Measurements from ENCODE around the gene HUWE1. TPM values are rescaled to one million over a fixed set of nuclear protein-coding genes. Genes with fewer than 3 reads are reported as not detected.
"Not testable (repeated sequence)": the region's sequence is repeated elsewhere in the genome, so short reads cannot be mapped to it uniquely, and the experiment has no call there.

Gene HUWE1
- 461 and 485 TPM in 2 replicates for total RNA-seq

- Mint-ChIP-seq H3K4me1 (peaks cover 14% of the 10 kb centered on the region), H3K27me3 (no peaks in the 10 kb centered on the region), H3K4me3 (peak within 1 kb of the TSS; percentile 97), H3K9me3 (no peaks in the 10 kb centered on the region), H3K27ac (peak within 1 kb of the TSS; percentile 97), H3K36me3 (ENCODE audit: low read depth) (peaks cover 27% of the 10 kb centered on the region)
- DNase-seq, result peak; percentile 96
- intact Hi-C loops (cut with micrococcal nuclease), result loop anchor here (1.0 to 10.0 kb wide), 4 partner anchors 46 to 948 kb away; partner anchors contain the start of gene TSR2
Measured at GRCh38 chrX:53686151-53686885, at the start of gene HUWE1. TSS of gene HUWE1 (minus strand) at chrX:53686719. CDS start at chrX:53654107, 32,612 bp downstream.

- intact Hi-C loops (cut with micrococcal nuclease), result loop anchor here (1.0 kb wide), 2 partner anchors 17 to 46 kb away; partner anchors contain the start of gene HUWE1
- Mint-ChIP-seq H3K9me3 (peaks cover 6% of the 10 kb centered on the region), H3K27me3 (no peaks in the 10 kb centered on the region), H3K4me1 (peaks cover 31% of the 10 kb centered on the region), H3K36me3 (ENCODE audit: low read depth) (peaks cover 24% of the 10 kb centered on the region), H3K4me3 (peak overlapping the region; percentile 73), H3K27ac (peak overlapping the region; percentile 94)
- no peak for DNase-seq
Measured at GRCh38 chrX:53732797-53733196, 46.3 kb upstream of the HUWE1 start.

GRCh38 chrX:53729751-53730150 lies 43.2 kb upstream of the HUWE1 start:
- Mint-ChIP-seq H3K27me3 (no peaks in the 10 kb centered on the region), H3K4me3 (no peak overlapping the region), H3K4me1 (peaks cover 31% of the 10 kb centered on the region), H3K27ac (no peak overlapping the region), H3K36me3 (ENCODE audit: low read depth) (peaks cover 9% of the 10 kb centered on the region), H3K9me3 (no peaks in the 10 kb centered on the region)
- intact Hi-C loops (cut with micrococcal nuclease), result no loop called here
- no peak for DNase-seq

GRCh38 chrX:53728506-53728905 lies 42.0 kb upstream of the HUWE1 start:
- H3K27ac Mint-ChIP-seq, result peak overlapping the region; percentile 72
- H3K4me3 Mint-ChIP-seq, result no peak overlapping the region
- intact Hi-C loops (cut with micrococcal nuclease), result no loop called here
- no peaks in the 10 kb centered on the region for H3K9me3 Mint-ChIP-seq
- peaks cover 5% of the 10 kb centered on the region for H3K36me3 Mint-ChIP-seq (ENCODE audit: low read depth)
- peaks cover 23% of the 10 kb centered on the region for H3K4me1 Mint-ChIP-seq
- no peaks in the 10 kb centered on the region for H3K27me3 Mint-ChIP-seq
- DNase-seq, result no peak

- no peak overlapping the region for H3K4me3 Mint-ChIP-seq
- peaks cover 3% of the 10 kb centered on the region for H3K36me3 Mint-ChIP-seq (ENCODE audit: low read depth)
- no peaks in the 10 kb centered on the region for H3K9me3 Mint-ChIP-seq
- peaks cover 13% of the 10 kb centered on the region for H3K4me1 Mint-ChIP-seq
- intact Hi-C loops (cut with micrococcal nuclease), result no loop called here
- no peak overlapping the region for H3K27ac Mint-ChIP-seq
- no peak for DNase-seq
- no peaks in the 10 kb centered on the region for H3K27me3 Mint-ChIP-seq
Measured at GRCh38 chrX:53724872-53725271, 38.4 kb upstream of the HUWE1 start.

GRCh38 chrX:53723381-53723780 lies 36.9 kb upstream of the HUWE1 start:
- DNase-seq, result no peak
- no peaks in the 10 kb centered on the region for H3K27me3 Mint-ChIP-seq
- H3K4me1 Mint-ChIP-seq, result peaks cover 16% of the 10 kb centered on the region
- H3K4me3 Mint-ChIP-seq, result no peak overlapping the region
- intact Hi-C loops (cut with micrococcal nuclease), result no loop called here
- H3K27ac Mint-ChIP-seq, result no peak overlapping the region
- H3K9me3 Mint-ChIP-seq, result no peaks in the 10 kb centered on the region
- H3K36me3 Mint-ChIP-seq (ENCODE audit: low read depth), result peaks cover 7% of the 10 kb centered on the region

- intact Hi-C loops (cut with micrococcal nuclease); H3K27me3 Mint-ChIP-seq: not testable (repeated sequence)
Measured at GRCh38 chrX:53721610-53722009, 35.1 kb upstream of the HUWE1 start.

GRCh38 chrX:53719666-53720065 lies 33.1 kb upstream of the HUWE1 start:
- Mint-ChIP-seq H3K4me3 (peak overlapping the region; percentile 32), H3K27ac (peak overlapping the region; percentile 54), H3K4me1 (peaks cover 30% of the 10 kb centered on the region)
- H3K27me3 Mint-ChIP-seq; H3K36me3 Mint-ChIP-seq (ENCODE audit: low read depth); H3K9me3 Mint-ChIP-seq; DNase-seq: not testable (repeated sequence)
- intact Hi-C loops (cut with micrococcal nuclease), result loop anchor here (5.0 kb wide), 2 partner anchors 98 to 113 kb away; no protein-coding TSS in a partner anchor

More at GRCh38 chrX:53721610-53722009, 35.1 kb upstream of the HUWE1 start:
- not testable (repeated sequence) for H3K27ac Mint-ChIP-seq; DNase-seq; H3K9me3 Mint-ChIP-seq; H3K4me3 Mint-ChIP-seq; H3K36me3 Mint-ChIP-seq (ENCODE audit: low read depth)
- peaks cover 19% of the 10 kb centered on the region for H3K4me1 Mint-ChIP-seq

- Mint-ChIP-seq H3K4me1 (peaks cover 39% of the 10 kb centered on the region), H3K9me3 (no peaks in the 10 kb centered on the region), H3K27ac (peak overlapping the region; percentile 94), H3K36me3 (ENCODE audit: low read depth) (peaks cover 14% of the 10 kb centered on the region), H3K27me3 (no peaks in the 10 kb centered on the region), H3K4me3 (peak overlapping the region; percentile 80)
- intact Hi-C loops (cut with micrococcal nuclease), result loop anchor here (1.0 to 5.0 kb wide), 3 partner anchors 9 to 114 kb away; no protein-coding TSS in a partner anchor
- no peak for DNase-seq
Measured at GRCh38 chrX:53718073-53718472, 31.6 kb upstream of the HUWE1 start.

GRCh38 chrX:53717205-53717604 lies 30.7 kb upstream of the HUWE1 start:
- H3K4me3 Mint-ChIP-seq, result peak overlapping the region; percentile 85
- peak; percentile 60 for DNase-seq
- H3K27ac Mint-ChIP-seq, result peak overlapping the region; percentile 99
- H3K9me3 Mint-ChIP-seq, result no peaks in the 10 kb centered on the region
- peaks cover 39% of the 10 kb centered on the region for H3K4me1 Mint-ChIP-seq
- peaks cover 14% of the 10 kb centered on the region for H3K36me3 Mint-ChIP-seq (ENCODE audit: low read depth)
- H3K27me3 Mint-ChIP-seq, result no peaks in the 10 kb centered on the region
- intact Hi-C loops (cut with micrococcal nuclease), result loop anchor here (5.0 kb wide), 2 partner anchors 100 to 115 kb away; no protein-coding TSS in a partner anchor

- Mint-ChIP-seq H3K4me3 (peak overlapping the region; percentile 85), H3K9me3 (no peaks in the 10 kb centered on the region), H3K4me1 (peaks cover 39% of the 10 kb centered on the region), H3K36me3 (ENCODE audit: low read depth) (peaks cover 16% of the 10 kb centered on the region), H3K27me3 (no peaks in the 10 kb centered on the region), H3K27ac (peak overlapping the region; percentile 99)
- DNase-seq, result peak; percentile 86
- intact Hi-C loops (cut with micrococcal nuclease), result loop anchor here (5.0 kb wide), 2 partner anchors 101 to 116 kb away; no protein-coding TSS in a partner anchor
Measured at GRCh38 chrX:53716328-53717088, 30.0 kb upstream of the HUWE1 start.

GRCh38 chrX:53715346-53715924 lies 28.9 kb upstream of the HUWE1 start:
- Mint-ChIP-seq H3K4me1 (peaks cover 41% of the 10 kb centered on the region), H3K27ac (peak overlapping the region; percentile 99), H3K36me3 (ENCODE audit: low read depth) (peaks cover 24% of the 10 kb centered on the region), H3K4me3 (peak overlapping the region; percentile 85), H3K9me3 (no peaks in the 10 kb centered on the region), H3K27me3 (no peaks in the 10 kb centered on the region)
- intact Hi-C loops (cut with micrococcal nuclease), result loop anchor here (1.0 to 5.0 kb wide), 3 partner anchors 18 to 117 kb away; no protein-coding TSS in a partner anchor
- peak; percentile 59 for DNase-seq

- H3K4me1 Mint-ChIP-seq, result peaks cover 41% of the 10 kb centered on the region
- intact Hi-C loops (cut with micrococcal nuclease), result loop anchor here (1.0 to 5.0 kb wide), 5 partner anchors 19 to 118 kb away; no protein-coding TSS in a partner anchor
- H3K9me3 Mint-ChIP-seq, result no peaks in the 10 kb centered on the region
- DNase-seq, result peak; percentile 91
- H3K36me3 Mint-ChIP-seq (ENCODE audit: low read depth), result peaks cover 28% of the 10 kb centered on the region
- peak overlapping the region; percentile 99 for H3K27ac Mint-ChIP-seq
- H3K4me3 Mint-ChIP-seq, result peak overlapping the region; percentile 85
- no peaks in the 10 kb centered on the region for H3K27me3 Mint-ChIP-seq
Measured at GRCh38 chrX:53714580-53715345, 28.2 kb upstream of the HUWE1 start.
